H1 (cell line): ENCODE measurements around the gene TYMS. TPM values are rescaled to one million over a fixed set of nuclear protein-coding genes. Genes with fewer than 3 reads are reported as not detected.

Source experiments
- CTCF ChIA-PET: fragments of 300-600 bp; sonication (Branson Sonifier 250); formaldehyde crosslinking; loops from one replicate; lab custom pipeline; 2021; ENCODE audit not compliant: partially characterized antibody; lab: Charles Lee
- POLR2A ChIA-PET: fragments of 300-600 bp; sonication (Branson Sonifier 250); formaldehyde crosslinking; loops from one replicate; lab custom pipeline; 2021; ENCODE audit warnings: inconsistent platforms; ENCODE audit not compliant: partially characterized antibody; lab: Charles Lee
- DNase-seq, 2 experiments: peaks; one replicate each; pipeline versions ENCODE4 v3.0.0 to v3.0.0-alpha.2; 2010 to 2022; ENCODE audit warnings: low spot score in 2 of 2, low read depth in 1 of 2, mixed read lengths in 1 of 2
- FAIRE-seq: peaks from 2 replicates; lab custom pipeline; 2011; peaks lifted over from hg19 to GRCh38; lab: Jason Lieb, UNC
- H2AFZ ChIP-seq: 2 replicates; pipeline ENCODE4 v1.8.1; 2012; ENCODE audit warnings: low read length, inconsistent platforms
- H2AK5ac ChIP-seq: 2 replicates; pipeline ENCODE4 v1.6.1; 2013; ENCODE audit warnings: low read depth, low read length
- H2BK120ac ChIP-seq: replicated peaks from 2 replicates; pipeline ENCODE3; 2013; ENCODE audit warnings: low read depth, low read length, inconsistent platforms
- H2BK12ac ChIP-seq: 2 replicates; pipeline ENCODE4 v1.6.1; 2013; ENCODE audit warnings: low read depth, low read length
- H2BK15ac ChIP-seq: 2 replicates; pipeline ENCODE4 v1.6.1; 2013; ENCODE audit warnings: low read length
- H2BK20ac ChIP-seq: 2 replicates; pipeline ENCODE4 v1.6.1; 2013; ENCODE audit warnings: low read length
- H2BK5ac ChIP-seq: 2 replicates; pipeline ENCODE4 v1.6.1; 2013; ENCODE audit warnings: low read depth, low read length
- H3K14ac ChIP-seq: 2 replicates; pipeline ENCODE4 v1.6.1; 2013; ENCODE audit warnings: inconsistent platforms; ENCODE audit not compliant: insufficient read length
- H3K18ac ChIP-seq: 2 replicates; pipeline ENCODE4 v1.6.1; 2013; ENCODE audit warnings: low read length; ENCODE audit errors: extremely low read depth
- H3K23ac ChIP-seq: 2 replicates; pipeline ENCODE4 v1.6.1; 2013; ENCODE audit warnings: inconsistent platforms; ENCODE audit not compliant: insufficient read length
- H3K23me2 ChIP-seq: 2 replicates; pipeline ENCODE4 v1.6.1; 2013; ENCODE audit warnings: low read depth, low read length
- H3K27ac ChIP-seq: 2 replicates; pipeline ENCODE4 v1.6.1; 2011; ENCODE audit warnings: low read depth, low read length, inconsistent platforms
- H3K27me3 ChIP-seq, 4 experiments: replicated peaks in 1 of 4; 1 replicate in 1 of 4; 2 replicates in 3 of 4; pipeline versions ENCODE4 v1.6.1 to v1.8.1; 2011 to 2013; ENCODE audit warnings: low read length in 3 of 4, mild to moderate bottlenecking in 3 of 4, inconsistent platforms in 2 of 4, mixed read lengths in 2 of 4, moderate library complexity in 1 of 4; ENCODE audit not compliant: control insufficient read depth in 3 of 4, insufficient read depth in 3 of 4; ENCODE audit errors: extremely low read depth in 1 of 4
- H3K36me3 ChIP-seq, 4 experiments: 2 replicates each; pipeline versions ENCODE4 v1.6.1 to v1.8.1; 2011 to 2013; ENCODE audit warnings: mild to moderate bottlenecking in 4 of 4, low read length in 3 of 4, moderate library complexity in 2 of 4, control low read depth in 1 of 4, inconsistent platforms in 1 of 4; ENCODE audit not compliant: insufficient read depth in 4 of 4, control insufficient read depth in 2 of 4
- H3K4ac ChIP-seq: replicated peaks from 2 replicates; pipeline ENCODE3; 2013; ENCODE audit warnings: low read length, low read depth, mixed read lengths, inconsistent platforms; ENCODE audit not compliant: insufficient read length
- H3K4me1 ChIP-seq, 4 experiments: replicated peaks in 1 of 4; 1 replicate in 1 of 4; 2 replicates in 3 of 4; pipeline versions ENCODE4 v1.6.1 to v1.8.1; 2011 to 2013; ENCODE audit warnings: low read length in 3 of 4, inconsistent platforms in 2 of 4, mixed read lengths in 1 of 4; ENCODE audit not compliant: insufficient read depth in 4 of 4, control insufficient read depth in 3 of 4
- H3K4me2 ChIP-seq, 2 experiments: 2 replicates each; pipeline versions ENCODE4 v1.6.1 to v1.8.1; 2011 to 2013; ENCODE audit warnings: low read depth in 2 of 2, low read length in 2 of 2, control low read depth in 1 of 2, inconsistent platforms in 1 of 2, mild to moderate bottlenecking in 1 of 2; ENCODE audit not compliant: insufficient read depth in 1 of 2
- H3K4me3 ChIP-seq, 4 experiments: fragments of 200-600, 300-600 bp in 1 of 4; sonication (generic), shearing (Covaris generic), sonication (Bioruptor Twin) in 1 of 4; 2 replicates each; pipeline versions ENCODE4 v1.5.1 to v1.8.1; 2011 to 2016; ENCODE audit warnings: low read length in 4 of 4, low read depth in 3 of 4, control low read depth in 2 of 4, inconsistent platforms in 2 of 4, mild to moderate bottlenecking in 2 of 4, mixed read lengths in 1 of 4, moderate library complexity in 1 of 4; ENCODE audit not compliant: insufficient read depth in 2 of 4; ENCODE audit errors: extremely low read depth in 1 of 4
- H3K56ac ChIP-seq: replicated peaks from 2 replicates; pipeline ENCODE3; 2013; ENCODE audit warnings: low read depth, mild to moderate bottlenecking, mixed read lengths, low read length, inconsistent platforms; ENCODE audit not compliant: insufficient read length
- H3K79me1 ChIP-seq: 2 replicates; pipeline ENCODE4 v1.6.1; 2013; ENCODE audit warnings: low read depth, low read length, control low read depth
- H3K79me2 ChIP-seq, 2 experiments: 2 replicates each; pipeline versions ENCODE4 v1.6.1 to v1.8.1; 2012 to 2013; ENCODE audit warnings: low read length in 2 of 2, mild to moderate bottlenecking in 2 of 2, inconsistent platforms in 1 of 2; ENCODE audit not compliant: insufficient read depth in 2 of 2, control insufficient read depth in 1 of 2
- H3K9ac ChIP-seq, 4 experiments: replicated peaks in 1 of 4; 1 replicate in 1 of 4; 2 replicates in 3 of 4; pipeline versions ENCODE4 v1.6.1 to v1.8.1; 2011 to 2013; ENCODE audit warnings: low read depth in 3 of 4, low read length in 3 of 4, control low read depth in 2 of 4, mild to moderate bottlenecking in 2 of 4, moderate library complexity in 2 of 4, inconsistent platforms in 1 of 4; ENCODE audit errors: extremely low read depth in 1 of 4
- H3K9me3 ChIP-seq, 2 experiments: 2 replicates each; pipeline versions ENCODE4 v1.6.1 to v1.8.1; 2012 to 2013; ENCODE audit warnings: mild to moderate bottlenecking in 2 of 2, moderate library complexity in 2 of 2, control low read depth in 1 of 2, inconsistent platforms in 1 of 2, low read depth in 1 of 2, low read length in 1 of 2, mixed read lengths in 1 of 2; ENCODE audit not compliant: insufficient read depth in 2 of 2
- H4K20me1 ChIP-seq, 2 experiments: replicated peaks in 1 of 2; 2 replicates each; pipeline versions ENCODE3 to v1.8.1; 2011 to 2013; ENCODE audit warnings: inconsistent platforms in 2 of 2, low read length in 2 of 2, mild to moderate bottlenecking in 1 of 2; ENCODE audit not compliant: insufficient read depth in 2 of 2, control insufficient read depth in 1 of 2
- H4K5ac ChIP-seq: 2 replicates; pipeline ENCODE4 v1.6.1; 2013; ENCODE audit warnings: low read length, low read depth, mixed read lengths, inconsistent platforms; ENCODE audit not compliant: insufficient read length
- H4K8ac ChIP-seq: 2 replicates; pipeline ENCODE4 v1.8.0; 2013; ENCODE audit warnings: mild to moderate bottlenecking, moderate library complexity, low read length, inconsistent platforms; ENCODE audit not compliant: insufficient read depth; ENCODE audit errors: extremely low read depth
- H4K91ac ChIP-seq: replicated peaks from 2 replicates; pipeline ENCODE3; 2013; ENCODE audit warnings: low read length, mixed read lengths, inconsistent platforms; ENCODE audit not compliant: insufficient read length
- BCL11A ChIP-seq, 2 experiments: IDR thresholded peaks; one replicate each; pipeline ENCODE4 v1.6.1; 2011; ENCODE audit warnings: low read depth in 2 of 2, low read length in 2 of 2, mild to moderate bottlenecking in 2 of 2
- CEBPB ChIP-seq: IDR thresholded peaks from 2 replicates; pipeline ENCODE4 v1.6.1; 2012; ENCODE audit warnings: low read depth, low read length
- CREB1 ChIP-seq: IDR thresholded peaks from 2 replicates; pipeline ENCODE4 v1.6.1; 2012; ENCODE audit warnings: inconsistent platforms
- CTBP2 ChIP-seq: IDR thresholded peaks from 2 replicates; pipeline ENCODE4 v1.7.0; 2011; ENCODE audit warnings: borderline replicate concordance, mild to moderate bottlenecking, moderate library complexity, mixed read lengths, low read length; ENCODE audit not compliant: insufficient read depth, insufficient read length
- EP300 ChIP-seq, 2 experiments: IDR thresholded peaks; 1 replicate in 1 of 2; 2 replicates in 1 of 2; pipeline ENCODE4 v1.6.1; 2011 to 2012; ENCODE audit warnings: low read depth in 2 of 2, low read length in 2 of 2, mild to moderate bottlenecking in 2 of 2, borderline replicate concordance in 1 of 2, inconsistent platforms in 1 of 2, moderate library complexity in 1 of 2
- HDAC6 ChIP-seq: IDR thresholded peaks from one replicate; pipeline ENCODE4 v1.7.1; 2012; ENCODE audit warnings: low read depth, mild to moderate bottlenecking, inconsistent platforms, low read length, moderate library complexity
- KDM1A ChIP-seq: fragments of 200-600, 300-600 bp; sonication (generic); IDR thresholded peaks from 2 replicates; pipeline ENCODE4 v1.7.1; 2016; ENCODE audit warnings: mild to moderate bottlenecking, low read length, borderline replicate concordance
- KDM5A ChIP-seq: fragments of 200-600 bp; IDR thresholded peaks from 2 replicates; pipeline ENCODE4 v1.7.1; 2012; ENCODE audit warnings: mild to moderate bottlenecking, low read length, inconsistent platforms, mixed read lengths
- POU5F1 ChIP-seq: IDR thresholded peaks from 2 replicates; pipeline ENCODE4 v1.6.1; 2011; ENCODE audit warnings: low read depth, mild to moderate bottlenecking, low read length, moderate library complexity
- RAD21 ChIP-seq, 2 experiments: IDR thresholded peaks in 1 of 2; conservative IDR thresholded peaks in 1 of 2; 2 replicates each; pipeline ENCODE4 v1.6.1; 2011; ENCODE audit warnings: low read depth in 2 of 2, low read length in 2 of 2, improper control_type of control experiment in 1 of 2, inconsistent platforms in 1 of 2, mild to moderate bottlenecking in 1 of 2, moderate library complexity in 1 of 2
- RBBP5 ChIP-seq: IDR thresholded peaks from 2 replicates; pipeline ENCODE4 v1.7.1; 2012; ENCODE audit warnings: low read depth, mild to moderate bottlenecking, inconsistent platforms, low read length, moderate library complexity, borderline replicate concordance
- SIRT6 ChIP-seq: IDR thresholded peaks from one replicate; pipeline ENCODE4 v1.7.1; 2012; ENCODE audit warnings: low read length, inconsistent platforms
- SP1 ChIP-seq: IDR thresholded peaks from 2 replicates; pipeline ENCODE4 v1.6.1; 2011; ENCODE audit warnings: low read depth, low read length
- SP4 ChIP-seq: IDR thresholded peaks from 2 replicates; pipeline ENCODE4 v1.6.1; 2012; ENCODE audit warnings: low read length, inconsistent platforms
- SUZ12 ChIP-seq: fragments of 200-600 bp; sonication (generic); IDR thresholded peaks from 2 replicates; pipeline ENCODE4 v1.6.1; 2012; ENCODE audit warnings: mild to moderate bottlenecking, inconsistent platforms, low read length, moderate library complexity, mixed read lengths
- WGBS, 2 experiments: shearing (Covaris generic) in 1 of 2; methylation state at CpG; one replicate each; pipeline versions ENCODE4 v1.1.6 to v1.1.7; 2013 to 2015; ENCODE audit warnings: low lambda C conversion rate in 2 of 2, mixed read lengths in 2 of 2, inconsistent platforms in 1 of 2, low coverage in 1 of 2, missing lambda C conversion rate in 1 of 2; ENCODE audit not compliant: insufficient replicate concordance in 2 of 2, insufficient coverage in 1 of 2, insufficient read length in 1 of 2; ENCODE audit errors: extremely low coverage in 1 of 2, missing lambda C conversion rate in 1 of 2; 5-methylcytosine and 5-hydroxymethylcytosine counted together
- polyA plus RNA-seq, 7 experiments: library from polyadenylated mRNA; depleted of rRNA in 3 of 7; stranded (reverse) in 5 of 7; unstranded in 2 of 7; fragments of >200 nt in 5 of 7; fragments of 200-250 nt in 2 of 7; gene quantifications; 1 replicate in 5 of 7; 2 replicates in 1 of 7; 4 replicates in 1 of 7; pipeline versions ENCODE4 v1.2.1 to v1.2.3, GENCODE V29; 2011 to 2013; ENCODE audit warnings: missing spikeins in 2 of 7, mixed read lengths in 2 of 7
- total RNA-seq: library from RNA; stranded (reverse); fragmentation: NEBNext Ultra II Directional; extraction: Animal tissue kit (Norgen Biotek cat#: 25700); gene quantifications from 2 replicates; pipeline ENCODE4 v1.2.1, GENCODE V29; 2021

Gene TYMS
- total and polyA plus RNA-seq, 2 of the 8 experiments (the other 6 are each of a cell fraction or from before 2014, with no cell fraction given): 91.9 to 110 TPM

DNA sequence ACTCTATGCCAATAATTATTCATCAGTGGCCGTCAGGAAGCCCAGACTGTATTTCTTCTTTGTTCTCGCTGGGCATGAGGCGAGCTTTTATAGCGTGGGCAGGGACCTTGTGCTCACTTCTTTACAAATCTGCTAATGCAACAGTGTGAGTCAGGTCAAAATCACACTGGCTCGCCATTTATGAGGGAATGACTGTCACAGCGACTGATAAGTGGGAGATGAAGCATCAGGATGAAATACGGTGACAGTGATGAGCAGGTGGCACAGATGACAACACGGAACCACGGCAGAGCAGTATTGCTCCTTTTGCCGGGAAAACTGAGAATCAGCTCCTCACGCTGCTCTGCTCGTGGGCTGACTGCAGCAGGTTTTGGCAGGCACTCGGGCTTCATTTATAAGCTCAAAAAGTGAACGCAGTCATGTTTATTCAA, 20.5 kb downstream of the TYMS start:
- H3K4ac ChIP-seq: no peak overlapping the region
- no peak overlapping the region for H3K9ac ChIP-seq
- H3K56ac ChIP-seq: no peak overlapping the region
- H3K4me3 ChIP-seq: no peak overlapping the region
- FAIRE-seq (no peak), DNase-seq (no peak)
- no peak overlapping the region for H4K5ac ChIP-seq
- no peak overlapping the region for H2BK5ac ChIP-seq
- peaks cover 8 to 48% (median 26%) of the 10 kb centered on the region in 4 experiments; a peak in 7 of 8 replicates for H3K36me3 ChIP-seq
- no peaks in the 10 kb centered on the region for H3K79me2 ChIP-seq
- no peak overlapping the region for H2BK20ac ChIP-seq
- no peak overlapping the region for H2BK120ac ChIP-seq
- H4K8ac ChIP-seq: no peak overlapping the region
- no peaks in the 10 kb centered on the region for H3K79me1 ChIP-seq
- H3K4me1 ChIP-seq: no peaks in the 10 kb centered on the region
- ChIA-PET POLR2A (interaction anchor here (1.8 kb wide), 1 partner anchor 9 kb away, joined by 8 read pairs; no protein-coding TSS in a partner anchor), CTCF (interaction anchor here (0.7 to 5.0 kb wide), 14 partner anchors 10 to 198 kb away, joined by 3 to 37 read pairs (median 4); partner anchors contain the start of gene ENOSF1)
- H2AFZ ChIP-seq: no peak overlapping the region
- no peak overlapping the region for H3K23ac ChIP-seq
- H3K18ac ChIP-seq: no peak overlapping the region
- H2BK12ac ChIP-seq: no peak overlapping the region
- H2AK5ac ChIP-seq: no peak overlapping the region
- no peak overlapping the region for H2BK15ac ChIP-seq
- H3K23me2 ChIP-seq: no peaks in the 10 kb centered on the region
- no peak overlapping the region for H3K27ac ChIP-seq
- no peak overlapping the region for H4K91ac ChIP-seq
- H4K20me1 ChIP-seq: peaks cover 2% of the 10 kb centered on the region in 2 experiments
- no peak overlapping the region for H3K4me2 ChIP-seq
- no peak overlapping the region for H3K14ac ChIP-seq
- no peaks in the 10 kb centered on the region for H3K27me3 ChIP-seq
- 94% methylated on average over 14 of the region's 14 CpGs; no CpG with 5 or more reads in 1 of the 2 experiments for WGBS, 2 experiments
- H3K9me3 ChIP-seq: no peaks in the 10 kb centered on the region
- TF ChIP-seq CEBPB (no peak), CREB1 (no peak), SP1 (no peak), SP4 (no peak), POU5F1 (no peak), CTBP2 (no peak), BCL11A (IDR thresholded peaks at IDR 0.05; ENCODE audit: low read depth in 2 of 2, low read length in 2 of 2) (no peak), HDAC6 (no peak), RAD21 (IDR thresholded peaks at IDR 0.05 in 1 of 2, conservative IDR thresholded peaks at IDR 0.05 in 1 of 2; ENCODE audit: low read depth in 2 of 2, low read length in 2 of 2) (no peak), RBBP5 (no peak), EP300 (IDR thresholded peaks at IDR 0.05; ENCODE audit: borderline replicate concordance in 1 of 2, low read depth in 2 of 2, low read length in 2 of 2) (no peak), SUZ12 (no peak), KDM5A (no peak), SIRT6 (no peak), KDM1A (no peak)
